IMR-90 (cell line): Measurements from ENCODE around the gene PSAPL1. TPM values are rescaled to one million over a fixed set of nuclear protein-coding genes. Genes with fewer than 3 reads are reported as not detected.

Experiments
- ATAC-seq: fragments of 200-7000 bp; cut with Tn5 transposase; 2 replicates; pipeline ENCODE4 v1.9.1; 2020; ENCODE audit warnings: low read depth, mild to moderate bottlenecking, moderate library complexity
- BruUV-seq: library from RNA; stranded (reverse); fragments of 400-500 nt; replicated peaks from 2 replicates; lab custom pipeline; 2021; lab: Mats Ljungman, UMichigan
- CTCF ChIA-PET: fragments of 300-600 bp; formaldehyde crosslinking; extraction: SDS; loops from one replicate; lab custom pipeline; 2021; ENCODE audit warnings: antibody characterized with exemption; lab: Yijun Ruan, JAX
- POLR2A ChIA-PET: fragments of 300-600 bp; sonication (Branson Sonifier 250); formaldehyde crosslinking; loops from one replicate; lab custom pipeline; 2022; ENCODE audit warnings: antibody characterized with exemption; ENCODE audit not compliant: unreplicated experiment; lab: Charles Lee
- DNase-seq: peaks from one replicate; pipeline ENCODE4 v3.0.0; 2013
- H2AFZ ChIP-seq: replicated peaks from 2 replicates; pipeline ENCODE3; 2013; ENCODE audit warnings: low read length, mild to moderate bottlenecking; ENCODE audit not compliant: poor library complexity
- H2AK5ac ChIP-seq: 2 replicates; pipeline ENCODE4 v1.6.1; 2013; ENCODE audit warnings: low read depth, low read length, inconsistent platforms
- H2AK9ac ChIP-seq: replicated peaks from 2 replicates; pipeline ENCODE3; 2013; ENCODE audit warnings: mild to moderate bottlenecking, low read depth, low read length, moderate library complexity; ENCODE audit not compliant: poor library complexity
- H2BK120ac ChIP-seq: 2 replicates; pipeline ENCODE4 v1.6.1; 2013; ENCODE audit warnings: low read depth, low read length, inconsistent platforms
- H2BK15ac ChIP-seq: 3 replicates; pipeline ENCODE4 v1.6.1; 2013; ENCODE audit warnings: low read depth, low read length, inconsistent platforms
- H2BK20ac ChIP-seq: 2 replicates; pipeline ENCODE4 v1.6.1; 2013; ENCODE audit warnings: low read depth, mild to moderate bottlenecking, inconsistent platforms, low read length, moderate library complexity
- H2BK5ac ChIP-seq: 2 replicates; pipeline ENCODE4 v1.6.1; 2013; ENCODE audit warnings: mild to moderate bottlenecking, low read depth, low read length, inconsistent platforms; ENCODE audit not compliant: poor library complexity, severe bottlenecking
- H3K14ac ChIP-seq: replicated peaks from 2 replicates; pipeline ENCODE4 v1.6.1; 2013; ENCODE audit warnings: low read depth, low read length, inconsistent platforms
- H3K18ac ChIP-seq: 2 replicates; pipeline ENCODE4 v1.6.1; 2013; ENCODE audit warnings: low read depth, low read length, control low read depth
- H3K23ac ChIP-seq: 2 replicates; pipeline ENCODE4 v1.6.1; 2013; ENCODE audit warnings: low read depth, low read length, inconsistent platforms
- H3K27ac ChIP-seq: 2 replicates; pipeline ENCODE4 v1.5.1; 2013; ENCODE audit warnings: mild to moderate bottlenecking, control low read depth, low read length; ENCODE audit not compliant: insufficient read depth
- H3K27me3 ChIP-seq: 2 replicates; pipeline ENCODE4 v1.6.1; 2013; ENCODE audit warnings: low read length; ENCODE audit not compliant: control insufficient read depth, insufficient read depth
- H3K36me3 ChIP-seq: 2 replicates; pipeline ENCODE4 v1.6.1; 2013; ENCODE audit warnings: low read length, mixed read lengths; ENCODE audit not compliant: control insufficient read depth, insufficient read depth
- H3K4ac ChIP-seq: 2 replicates; pipeline ENCODE4 v1.6.1; 2013; ENCODE audit warnings: low read depth, low read length, inconsistent platforms
- H3K4me1 ChIP-seq: 2 replicates; pipeline ENCODE4 v1.6.1; 2013; ENCODE audit warnings: low read length, mixed read lengths; ENCODE audit not compliant: control insufficient read depth, insufficient read depth
- H3K4me2 ChIP-seq: 2 replicates; pipeline ENCODE4 v1.6.1; 2013; ENCODE audit warnings: low read depth, mild to moderate bottlenecking, control low read depth, low read length, moderate library complexity
- H3K4me3 ChIP-seq: 2 replicates; pipeline ENCODE4 v1.5.1; 2013; ENCODE audit warnings: low read depth, mild to moderate bottlenecking, control low read depth, low read length, moderate library complexity; ENCODE audit not compliant: insufficient read depth
- H3K56ac ChIP-seq: 2 replicates; pipeline ENCODE4 v1.6.1; 2013; ENCODE audit warnings: low read length, inconsistent platforms; ENCODE audit not compliant: insufficient read depth; ENCODE audit errors: extremely low read depth
- H3K79me1 ChIP-seq, 2 experiments: 2 replicates each; pipeline ENCODE4 v1.6.1; 2013; ENCODE audit warnings: low read length in 2 of 2, inconsistent platforms in 1 of 2, low read depth in 1 of 2
- H3K9ac ChIP-seq: 2 replicates; pipeline ENCODE4 v1.6.1; 2013; ENCODE audit warnings: low read depth, low read length, control low read depth
- H3K9me1 ChIP-seq: 2 replicates; pipeline ENCODE4 v1.6.1; 2013; ENCODE audit warnings: low read length, inconsistent platforms; ENCODE audit not compliant: insufficient read depth
- H3K9me3 ChIP-seq: 2 replicates; pipeline ENCODE4 v1.6.1; 2013; ENCODE audit warnings: low read length; ENCODE audit not compliant: control insufficient read depth, insufficient read depth
- H4K20me1 ChIP-seq: 2 replicates; pipeline ENCODE4 v1.6.1; 2013; ENCODE audit warnings: low read length, inconsistent platforms; ENCODE audit not compliant: insufficient read depth
- H4K5ac ChIP-seq: 2 replicates; pipeline ENCODE4 v1.6.1; 2013; ENCODE audit warnings: mild to moderate bottlenecking, low read depth, low read length, control low read depth
- H4K8ac ChIP-seq, 2 experiments: 2 replicates each; pipeline ENCODE4 v1.6.1; 2013; ENCODE audit warnings: low read depth in 2 of 2, low read length in 2 of 2, control low read depth in 1 of 2, inconsistent platforms in 1 of 2
- H4K91ac ChIP-seq: 2 replicates; pipeline ENCODE4 v1.6.1; 2013; ENCODE audit warnings: low read depth, low read length, inconsistent platforms; ENCODE audit not compliant: insufficient read depth
- CEBPB ChIP-seq: IDR thresholded peaks from 2 replicates; pipeline ENCODE4 v1.6.1; 2012; ENCODE audit warnings: low read depth, low read length, improper control_type of control experiment
- CTCF ChIP-seq: conservative IDR thresholded peaks from 2 replicates; pipeline ENCODE4 v1.5.1; 2012; ENCODE audit warnings: mild to moderate bottlenecking, low read depth, low read length, improper control_type of control experiment
- ELK1 ChIP-seq: fragments of 150-350 bp; IDR thresholded peaks from 2 replicates; pipeline ENCODE4 v1.6.1; 2016; ENCODE audit warnings: low read depth, mild to moderate bottlenecking, low read length, moderate library complexity, borderline replicate concordance
- MAFK ChIP-seq: IDR thresholded peaks from 2 replicates; pipeline ENCODE4 v1.6.1; 2012; ENCODE audit warnings: low read depth, low read length, improper control_type of control experiment
- MAZ ChIP-seq: IDR thresholded peaks from 2 replicates; pipeline ENCODE4 v1.6.1; 2012; ENCODE audit warnings: low read depth, mild to moderate bottlenecking, low read length, improper control_type of control experiment, moderate library complexity, borderline replicate concordance
- NFE2L2 ChIP-seq: fragments of 150-350 bp; IDR thresholded peaks from 2 replicates; pipeline ENCODE4 v1.6.1; 2016; ENCODE audit warnings: low read depth, mild to moderate bottlenecking, low read length
- POLR2A ChIP-seq: IDR thresholded peaks from 2 replicates; pipeline ENCODE4 v1.6.1; 2012; ENCODE audit warnings: mild to moderate bottlenecking, low read depth, low read length
- RAD21 ChIP-seq: IDR thresholded peaks from 2 replicates; pipeline ENCODE4 v1.6.1; 2012; ENCODE audit warnings: low read length, improper control_type of control experiment
- SMC3 ChIP-seq: fragments of 150-350 bp; IDR thresholded peaks from 2 replicates; pipeline ENCODE4 v1.6.1; 2016; ENCODE audit warnings: low read depth, mild to moderate bottlenecking, antibody characterized with exemption, low read length, moderate library complexity
- USF2 ChIP-seq: fragments of 150-350 bp; IDR thresholded peaks from 2 replicates; pipeline ENCODE4 v1.6.1; 2017; ENCODE audit warnings: mild to moderate bottlenecking, antibody characterized with exemption, low read length, low read depth
- WGBS, 2 experiments: methylation state at CpG; one replicate each; pipeline versions ENCODE4 v1.1.5 to v1.1.7; 2013; ENCODE audit warnings: missing lambda C conversion rate in 2 of 2; ENCODE audit not compliant: insufficient read length in 1 of 2; ENCODE audit errors: extremely low coverage in 2 of 2; 5-methylcytosine and 5-hydroxymethylcytosine counted together
- dilution Hi-C: fragments of 300-500 bp; cut with HindIII; formaldehyde crosslinking; loops from one replicate; pipeline ENCODE4 v1.14.3; 2018; ENCODE audit warnings: low sequenced_read_pairs; ENCODE audit not compliant: unreplicated experiment
- in situ Hi-C: fragments of 300-500 bp; cut with MboI; formaldehyde crosslinking; loops from 3 replicates; pipeline ENCODE4 v1.14.3; 2019; ENCODE audit warnings: low sequenced_read_pairs, inconsistent platforms, mixed read lengths
- intact Hi-C: fragments of 100-400 bp; cut with micrococcal nuclease; formaldehyde crosslinking; loops from 2 replicates; pipeline ENCODE4 v1.10.0; 2022
- polyA plus RNA-seq, 3 experiments: library from polyadenylated mRNA; depleted of rRNA; stranded (reverse); fragments of >200 nt; gene quantifications; 2 replicates each; pipeline ENCODE4 v1.2.3, GENCODE V29; 2012; ENCODE audit warnings: low replicate concordance in 1 of 3
- total RNA-seq: library from RNA; depleted of rRNA; stranded (reverse); fragments of >200 nt; gene quantifications from 2 replicates; pipeline ENCODE4 v1.2.3, GENCODE V29; 2012

PSAPL1 gene
- total and polyA plus RNA-seq, 2 of the 4 experiments (the other 2 are of a cell fraction): not detected

GRCh38 chr4:7390906-7391636, 43.7 kb downstream of the PSAPL1 start:
- H4K5ac ChIP-seq: no peak overlapping the region
- no peak overlapping the region for H3K4me2 ChIP-seq
- H3K4me3 ChIP-seq: no peak overlapping the region
- ChIA-PET CTCF (interaction anchor here (0.5 kb wide), 1 partner anchor 1743 kb away, joined by 3 read pairs; no protein-coding TSS in a partner anchor), POLR2A (no interaction called here)
- WGBS, 2 experiments: 60% methylated on average over 1 of the region's 18 CpGs; no CpG with 5 or more reads in 1 of the 2 experiments
- H3K27me3 ChIP-seq: peaks cover 42% of the 10 kb centered on the region
- no peak overlapping the region for H3K9ac ChIP-seq
- H3K9me3 ChIP-seq: no peaks in the 10 kb centered on the region
- no peaks in the 10 kb centered on the region for H3K9me1 ChIP-seq
- in situ Hi-C loops (no loop called here), intact Hi-C loops (no loop called here), dilution Hi-C loops (no loop called here)
- no peak overlapping the region for H3K27ac ChIP-seq
- no peaks in the 10 kb centered on the region for H3K36me3 ChIP-seq
- ATAC-seq: no peak
- no peaks in the 10 kb centered on the region for H3K79me1 ChIP-seq
- no peak overlapping the region for H2AK9ac ChIP-seq
- no peak overlapping the region for H2BK120ac ChIP-seq
- H2BK20ac ChIP-seq: no peak overlapping the region
- H4K20me1 ChIP-seq: no peaks in the 10 kb centered on the region
- no TSS peak for BruUV-seq
- no peak overlapping the region for H4K91ac ChIP-seq
- H2BK5ac ChIP-seq: no peak overlapping the region
- no peak overlapping the region for H2AFZ ChIP-seq
- no peak overlapping the region for H2AK5ac ChIP-seq
- no peak overlapping the region for H3K4ac ChIP-seq
- no peak overlapping the region for H2BK15ac ChIP-seq
- no peak overlapping the region for H3K23ac ChIP-seq
- no peak overlapping the region for H3K56ac ChIP-seq
- H3K14ac ChIP-seq: no peak overlapping the region
- H4K8ac ChIP-seq: no peak overlapping the region
- TF ChIP-seq POLR2A (no peak), CEBPB (no peak), MAZ (no peak), USF2 (no peak), MAFK (no peak), SMC3 (no peak), CTCF (no peak), NFE2L2 (no peak), ELK1 (no peak), RAD21 (no peak)
- no peak for DNase-seq
- no peak overlapping the region for H3K18ac ChIP-seq
- H3K4me1 ChIP-seq: no peaks in the 10 kb centered on the region
